Sciatic nerve (tissue), 2 donors: Measurements from ENCODE around the gene SRBD1. TPM values are rescaled to one million over a fixed set of nuclear protein-coding genes. Genes with fewer than 3 reads are reported as not detected.

Experiments used
- ATAC-seq: fragments of 200-7000 bp; cut with Tn5 transposase; one replicate; pipeline ENCODE4 v1.9.1; 2020; ENCODE audit warnings: mild to moderate bottlenecking, moderate library complexity
- DNase-seq: peaks from one replicate; pipeline ENCODE4 v3.0.0-alpha.2; 2020; ENCODE audit warnings: low spot score
- intact Hi-C: fragments of 100-400 bp; cut with DNase I; formaldehyde crosslinking; loops from one replicate; pipeline ENCODE4 v1.14.2; 2022
- total RNA-seq: library from RNA; stranded (reverse); fragmentation: NEBNext Ultra II Directional; extraction: Animal tissue kit (Norgen Biotek cat#: 25700); gene quantifications from one replicate; pipeline ENCODE4 v1.2.1, GENCODE V29; 2021
- donor health status: DM: no; HTN: no; CAD: no.
- donor health status: DM: no; HTN: no; CAD: no.

SRBD1 gene
- total RNA-seq, 1 donor from 2014 or later: 22.5 TPM

DNA sequence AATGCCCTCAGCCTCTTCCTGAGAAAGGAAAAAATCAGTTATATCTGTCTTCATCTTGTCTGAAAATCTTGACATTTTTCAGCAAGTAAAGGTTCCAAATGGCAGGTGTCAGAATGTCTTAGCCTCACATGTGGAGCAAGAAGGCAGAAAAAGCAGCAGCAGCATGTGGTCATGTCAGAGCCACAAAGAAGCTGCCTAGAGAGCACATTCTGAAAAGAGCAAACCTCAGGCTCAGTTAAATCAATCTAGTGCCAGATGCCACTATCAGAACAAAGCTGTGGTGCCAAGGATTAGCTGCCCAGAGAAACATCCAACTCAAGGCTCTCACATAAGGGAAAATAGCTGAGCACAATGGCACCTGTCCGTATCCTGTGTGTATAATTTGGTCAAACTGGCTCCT lies 105.9 kb downstream of the SRBD1 start:
- DNase-seq: no peak
- intact Hi-C loops: no loop called here
- ATAC-seq: no peak

DNA sequence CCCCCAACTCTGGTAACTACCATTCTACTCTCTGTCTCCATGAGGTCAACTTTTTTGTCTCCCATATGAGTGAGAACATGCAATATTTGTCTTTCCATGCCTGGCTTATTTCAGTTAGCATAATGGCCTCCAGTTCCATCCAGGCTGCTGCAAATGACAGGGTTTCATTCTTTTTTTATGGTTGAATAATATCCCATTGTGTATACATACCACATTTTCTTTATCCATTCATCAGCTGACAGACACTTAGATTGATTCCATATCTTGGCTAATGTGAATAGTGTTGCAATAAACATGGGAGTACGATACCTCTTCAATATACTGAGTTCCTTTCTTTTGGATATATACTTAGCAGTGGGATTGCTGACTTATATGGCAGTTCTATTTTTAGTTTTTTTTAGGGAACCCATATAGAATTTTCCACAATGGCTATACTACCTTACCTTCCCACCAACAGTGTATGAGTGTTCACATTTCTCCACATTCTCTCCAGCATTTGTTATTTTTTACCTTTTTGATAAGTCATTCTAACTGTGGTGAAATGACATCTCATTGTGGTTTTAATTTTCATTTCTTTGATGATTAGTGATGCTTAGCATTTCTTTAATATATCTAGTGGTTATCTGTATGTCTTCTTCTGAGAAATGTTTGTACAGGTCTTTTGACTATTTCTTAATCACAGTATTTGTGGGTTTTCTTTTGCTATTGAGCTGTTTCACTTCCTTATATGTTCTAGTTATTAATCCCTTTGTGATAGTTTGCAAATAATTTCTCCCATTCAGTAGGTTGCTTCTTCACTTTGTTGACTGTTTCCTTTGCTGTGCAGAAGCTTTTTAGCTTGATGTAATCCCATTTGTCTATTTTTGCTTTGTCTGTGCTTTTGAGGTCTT lies 112.2 kb downstream of the SRBD1 start:
- ATAC-seq: no peak
- intact Hi-C loops: loop anchor here (10.0 kb wide), 1 partner anchor 514 kb away; no protein-coding TSS in a partner anchor
- no peak for DNase-seq

DNA sequence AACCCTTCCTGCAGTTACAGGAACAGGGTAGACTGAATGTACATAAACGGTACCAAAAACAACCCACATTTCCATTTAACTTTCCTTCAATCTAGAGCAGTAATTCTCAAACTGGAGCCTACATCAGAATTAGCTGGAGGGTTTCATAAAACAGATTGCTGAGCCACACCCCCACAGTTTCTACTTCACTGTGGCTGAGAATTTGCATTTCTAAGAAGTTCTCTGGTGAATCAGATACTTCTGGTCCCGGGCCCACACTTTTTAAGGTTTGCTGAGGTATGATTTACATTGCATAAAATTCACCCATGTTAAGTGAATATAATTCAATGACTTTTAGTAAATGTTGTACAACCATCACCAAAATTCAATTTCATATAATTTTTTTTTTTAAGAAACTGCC lies 113.7 kb downstream of the SRBD1 start:
- intact Hi-C loops: loop anchor here (10.0 kb wide), 1 partner anchor 513 kb away; no protein-coding TSS in a partner anchor
- ATAC-seq (no peak), DNase-seq (no peak)

DNA sequence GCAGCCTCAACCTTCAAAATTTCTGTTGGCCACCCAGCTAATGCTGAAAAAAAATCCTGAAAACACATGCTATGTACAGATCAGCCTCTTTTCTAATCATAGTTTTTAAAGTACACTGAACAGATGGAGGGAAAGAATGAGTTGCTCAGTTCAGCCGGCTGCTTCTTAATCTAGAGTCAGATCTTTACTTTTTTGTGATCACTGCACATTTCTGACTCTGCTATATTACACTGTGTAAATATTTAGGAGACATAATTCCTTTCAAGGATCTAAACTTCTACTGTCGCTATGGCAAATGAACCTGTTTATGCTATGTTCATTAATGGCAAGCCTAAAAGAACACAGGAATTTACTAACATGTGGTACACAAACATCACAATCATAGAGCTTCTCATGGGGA lies 114.2 kb downstream of the SRBD1 start:
- DNase-seq (no peak), ATAC-seq (no peak)
- intact Hi-C loops: loop anchor here (10.0 kb wide), 1 partner anchor 512 kb away; no protein-coding TSS in a partner anchor

DNA sequence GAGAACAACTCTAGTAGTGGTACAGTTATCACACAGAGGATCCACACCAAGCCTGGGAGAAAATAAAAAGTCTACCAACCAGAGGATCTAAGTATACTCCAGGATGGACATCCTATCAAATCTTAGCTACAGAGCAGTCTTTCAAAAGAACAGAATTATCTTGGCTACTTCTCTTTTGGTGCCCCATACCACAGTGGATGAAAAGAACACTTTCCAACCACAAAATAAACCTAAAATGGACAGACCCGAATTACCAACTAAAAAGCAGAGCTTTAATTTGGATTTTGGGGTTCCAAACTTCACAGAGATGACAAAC lies 116.1 kb downstream of the SRBD1 start:
- intact Hi-C loops: loop anchor here (10.0 kb wide), 1 partner anchor 510 kb away; no protein-coding TSS in a partner anchor
- no peak for DNase-seq
- no peak for ATAC-seq

DNA sequence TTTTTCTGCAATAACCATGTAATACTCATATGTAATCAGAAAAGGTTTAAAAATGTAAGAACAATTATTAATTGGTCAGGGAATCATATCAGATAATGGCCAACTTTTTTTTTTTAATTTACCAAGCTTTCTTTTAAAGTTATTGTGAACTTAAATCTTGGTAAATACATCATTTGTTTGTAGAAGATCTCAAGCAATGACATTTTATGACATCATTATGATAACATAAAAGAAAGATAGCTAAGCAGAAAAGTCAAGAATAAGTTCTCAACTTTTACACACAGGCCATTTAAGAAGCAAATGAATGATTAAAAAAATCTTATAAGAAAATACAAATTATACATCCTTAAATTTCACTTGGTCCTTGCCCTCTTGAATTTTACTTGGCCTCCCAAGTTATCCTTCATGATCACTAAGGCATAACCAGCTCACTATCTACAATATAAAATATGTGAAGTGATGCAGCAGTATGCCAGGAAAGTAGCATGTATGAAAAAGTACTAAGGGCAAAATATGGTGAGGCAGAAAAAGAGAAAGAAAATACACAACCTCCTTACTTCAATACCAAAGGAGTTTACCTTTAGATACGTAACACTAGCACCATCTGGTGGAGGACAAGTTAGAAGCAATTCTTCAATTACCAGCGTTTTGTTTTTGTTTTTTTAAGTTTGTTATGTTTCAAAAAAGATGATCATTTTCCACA lies 116.6 kb downstream of the SRBD1 start:
- DNase-seq: no peak
- peak; percentile 63 for ATAC-seq
- intact Hi-C loops: loop anchor here (10.0 kb wide), 1 partner anchor 510 kb away; no protein-coding TSS in a partner anchor

DNA sequence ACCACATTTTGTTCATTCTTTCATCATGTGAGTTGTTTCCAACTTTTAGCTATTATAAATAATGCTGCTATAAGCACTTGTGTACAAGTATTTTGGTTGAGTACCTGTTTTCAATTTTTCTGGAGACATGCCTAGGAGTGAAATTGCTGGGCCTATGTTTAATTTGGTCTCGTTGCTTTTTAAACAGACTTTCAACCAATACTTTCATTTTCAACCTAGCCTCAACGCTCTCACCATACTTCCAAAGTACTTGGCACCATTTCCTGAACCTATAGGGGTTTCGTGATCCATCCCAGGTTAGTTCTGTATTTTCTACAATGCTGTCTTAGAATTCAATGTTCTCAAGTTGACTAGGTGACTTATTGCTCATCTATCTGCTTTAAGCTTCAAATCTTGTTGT lies 126.1 kb downstream of the SRBD1 start:
- intact Hi-C loops: no loop called here
- DNase-seq: no peak
- no peak for ATAC-seq

DNA sequence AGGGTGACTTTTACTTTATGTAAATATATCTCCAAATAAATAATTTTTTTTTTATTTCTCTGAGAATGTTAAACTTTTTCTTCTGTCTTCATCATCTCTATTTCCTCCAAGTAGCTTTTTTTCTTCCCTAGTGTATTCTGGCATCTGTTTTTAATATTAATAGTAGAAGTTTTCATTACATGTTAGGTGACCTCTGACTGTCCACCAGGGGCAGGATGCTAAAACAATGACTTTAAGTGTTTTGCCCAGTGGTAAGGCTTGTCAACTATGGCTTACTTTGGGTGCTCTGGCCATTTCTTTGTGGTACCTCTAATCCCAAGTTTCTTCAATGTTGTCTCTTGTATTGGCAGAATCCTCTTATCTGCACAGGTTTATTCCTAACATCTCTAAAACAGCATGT lies 127.1 kb downstream of the SRBD1 start:
- intact Hi-C loops: no loop called here
- ATAC-seq (no peak), DNase-seq (no peak)

DNA sequence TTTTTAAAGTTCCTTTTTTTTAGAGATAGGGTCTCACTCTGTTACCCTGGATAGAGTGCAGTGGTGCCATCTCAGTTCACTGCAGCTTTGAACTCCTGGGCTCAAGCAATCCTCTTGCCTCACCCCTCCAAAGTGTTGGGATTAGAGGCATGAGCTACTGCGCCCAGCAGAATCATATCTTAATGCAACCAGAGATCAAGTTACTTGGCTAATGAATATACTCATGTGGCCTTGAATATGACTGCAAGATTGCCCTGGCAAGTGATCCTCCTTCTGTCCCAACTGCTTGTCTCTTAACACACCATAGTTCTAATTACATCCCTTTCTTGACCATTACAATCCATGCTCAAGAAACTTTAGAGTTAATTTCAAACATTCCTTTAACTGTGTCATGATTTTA lies 133.5 kb downstream of the SRBD1 start:
- ATAC-seq (no peak), DNase-seq (no peak)
- intact Hi-C loops: no loop called here

DNA sequence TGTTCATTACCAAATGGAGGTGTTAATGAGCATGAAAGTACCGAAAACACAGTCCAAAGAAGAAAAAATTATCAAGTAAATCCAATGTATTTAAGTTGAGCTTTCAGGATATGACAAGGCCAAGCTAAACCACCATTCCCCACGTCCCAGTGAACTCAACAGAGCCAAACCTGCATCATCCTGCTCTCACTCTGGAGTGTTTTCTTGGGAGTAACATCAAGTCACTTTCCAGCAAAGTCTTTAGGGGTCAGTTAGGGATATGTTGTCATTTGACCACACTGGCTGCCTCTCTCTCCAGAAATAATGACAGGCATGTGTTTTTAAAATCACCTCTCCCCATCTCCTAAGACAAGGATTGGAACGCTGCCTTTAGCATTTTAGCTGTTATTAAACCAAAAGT lies 140.5 kb downstream of the SRBD1 start:
- DNase-seq (no peak), ATAC-seq (peak; percentile 95)
- intact Hi-C loops: no loop called here

DNA sequence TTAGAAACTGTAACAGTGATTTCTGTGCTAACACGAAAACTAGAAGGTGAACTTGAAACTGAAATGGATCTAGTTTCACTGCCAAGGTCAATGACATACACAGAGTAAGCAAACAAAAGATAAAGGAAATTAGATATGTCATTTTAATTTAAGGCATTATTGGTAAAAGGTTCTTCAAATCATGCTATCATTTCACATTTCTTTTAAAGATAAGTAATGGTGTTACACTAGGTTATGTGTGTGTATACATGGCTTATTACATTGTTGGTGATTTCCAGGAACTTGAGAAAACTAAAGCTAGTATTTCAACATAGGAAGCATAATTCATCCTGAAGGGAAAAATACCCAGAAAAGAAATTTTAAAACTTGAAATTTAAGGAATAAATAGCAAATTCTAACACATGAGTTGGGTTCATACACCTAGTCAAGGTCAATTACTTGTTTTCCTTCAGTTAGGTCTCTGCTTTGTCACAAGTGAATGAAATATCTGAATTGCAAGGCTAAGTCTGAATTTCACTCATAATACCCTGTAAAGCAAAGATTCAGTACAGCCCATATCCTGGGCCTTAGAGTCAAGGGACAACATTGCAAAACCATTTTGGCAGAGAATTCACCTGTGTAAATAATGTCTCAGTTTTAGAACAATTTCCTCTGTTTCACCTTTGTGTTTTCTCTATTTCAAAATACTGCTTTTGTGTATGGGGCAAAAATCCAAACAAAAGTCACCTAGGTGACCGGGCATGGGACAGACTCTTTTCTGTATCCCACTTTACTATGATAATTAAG lies 141.6 kb downstream of the SRBD1 start:
- ATAC-seq (peak; percentile 96), DNase-seq (no peak)
- intact Hi-C loops: no loop called here

DNA sequence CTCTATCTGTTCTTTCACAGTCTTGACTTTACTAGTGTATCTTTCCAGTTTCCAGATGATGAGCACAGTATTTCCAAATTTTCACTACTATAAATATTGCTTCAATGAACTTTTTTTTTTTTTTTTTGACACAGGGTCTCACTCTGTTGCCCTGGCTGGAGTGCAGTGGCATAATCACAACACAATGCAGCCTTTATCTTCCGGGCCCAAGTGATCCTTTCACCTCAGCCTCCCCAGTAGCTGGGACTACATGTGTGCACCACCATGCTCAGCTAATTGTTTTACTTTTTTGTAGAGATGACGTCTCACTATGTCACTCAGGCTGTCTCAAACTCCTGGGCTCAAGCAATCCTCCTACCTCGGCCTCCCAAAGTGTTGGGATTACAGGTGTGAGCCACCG lies 142.8 kb downstream of the SRBD1 start:
- intact Hi-C loops: no loop called here
- DNase-seq (no peak), ATAC-seq (no peak)

DNA sequence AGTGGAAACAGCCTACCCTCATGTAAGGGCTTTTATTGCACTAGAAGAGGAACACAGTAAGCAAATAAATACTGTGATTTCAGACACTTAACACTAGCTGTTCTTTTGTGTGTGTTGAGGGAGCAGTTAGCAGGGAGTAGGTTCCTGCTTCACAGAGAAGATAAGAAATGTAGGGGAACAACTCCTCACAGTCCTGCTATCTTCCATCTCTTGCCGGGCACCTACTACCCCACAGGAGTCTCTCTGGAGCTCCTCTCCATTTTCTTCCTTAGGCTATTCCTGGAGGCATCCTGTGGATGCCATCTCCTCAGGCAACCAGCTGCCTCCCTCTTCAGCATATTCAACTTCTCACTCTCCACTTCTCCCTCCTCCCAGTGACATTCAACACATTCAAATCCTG lies 145.0 kb downstream of the SRBD1 start:
- no peak for ATAC-seq
- intact Hi-C loops: no loop called here
- DNase-seq: no peak

DNA sequence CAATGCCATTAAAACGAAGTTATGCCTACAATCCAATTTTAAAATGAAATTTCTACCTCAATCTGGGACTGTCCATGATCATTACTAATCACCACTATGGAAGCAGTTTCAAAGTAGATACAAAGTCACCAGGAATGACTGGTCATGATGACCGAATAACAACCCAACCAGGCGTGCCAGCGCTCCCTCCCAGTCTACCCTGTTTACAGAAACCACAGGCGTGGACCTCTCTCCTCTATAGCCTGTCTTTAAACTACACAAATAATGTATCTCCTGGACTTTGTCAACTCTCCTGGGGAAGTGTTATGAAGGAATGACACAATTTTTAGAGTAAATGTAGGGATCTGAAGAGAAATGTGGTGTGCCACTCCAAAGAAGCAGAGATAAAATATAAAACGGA lies 150.2 kb downstream of the SRBD1 start:
- DNase-seq (no peak), ATAC-seq (no peak)
- intact Hi-C loops: no loop called here

DNA sequence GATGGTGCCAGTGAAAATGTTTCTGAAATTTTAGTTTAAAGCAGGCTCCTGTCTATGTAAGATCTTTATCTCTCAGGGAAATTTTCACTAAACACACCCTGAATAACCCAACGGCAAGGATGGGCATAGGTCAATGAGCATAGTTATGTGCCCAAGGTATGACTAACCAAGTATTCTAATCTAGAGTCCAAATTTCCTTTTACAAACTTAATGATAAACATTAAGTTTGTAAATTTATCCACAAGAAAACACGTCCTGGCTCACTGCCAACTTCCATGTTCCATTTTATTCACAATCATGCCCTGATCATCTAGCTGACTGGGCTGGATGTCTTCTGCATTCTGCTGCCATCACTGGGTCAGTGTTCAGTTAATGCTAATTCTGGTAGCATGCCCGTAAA lies 151.2 kb downstream of the SRBD1 start:
- DNase-seq (no peak), ATAC-seq (no peak)
- intact Hi-C loops: no loop called here

DNA sequence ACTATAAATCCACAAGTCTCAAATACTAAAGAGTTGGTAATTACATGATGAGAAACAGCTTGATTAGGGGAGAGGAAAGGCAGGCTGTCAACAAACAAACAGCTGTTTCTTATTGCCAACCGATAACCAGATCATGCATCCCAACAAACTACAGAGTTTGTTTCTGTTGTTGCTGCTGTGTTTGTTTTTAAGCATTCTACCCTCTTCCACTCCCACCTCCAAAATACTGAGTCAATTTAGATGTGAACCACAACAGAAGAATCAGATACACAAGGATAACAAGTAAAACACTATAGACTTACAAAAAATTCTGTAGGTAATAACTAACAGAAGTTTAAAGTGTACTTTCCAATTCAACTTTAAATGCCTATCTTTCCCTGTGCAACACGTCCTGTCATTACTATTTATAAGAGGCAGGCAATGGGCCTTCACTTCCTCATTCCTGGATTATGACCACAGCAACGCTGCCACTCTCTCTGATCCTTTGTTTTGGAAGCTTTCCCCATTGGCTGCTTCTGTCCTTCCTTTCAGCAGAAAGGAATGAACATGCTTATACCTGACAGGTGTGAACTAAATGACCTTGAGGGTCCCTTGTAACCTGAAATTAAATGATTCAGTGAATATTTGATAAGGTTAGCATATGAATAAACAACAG lies 152.0 kb downstream of the SRBD1 start:
- ATAC-seq (peak; percentile 83), DNase-seq (no peak)
- intact Hi-C loops: no loop called here

DNA sequence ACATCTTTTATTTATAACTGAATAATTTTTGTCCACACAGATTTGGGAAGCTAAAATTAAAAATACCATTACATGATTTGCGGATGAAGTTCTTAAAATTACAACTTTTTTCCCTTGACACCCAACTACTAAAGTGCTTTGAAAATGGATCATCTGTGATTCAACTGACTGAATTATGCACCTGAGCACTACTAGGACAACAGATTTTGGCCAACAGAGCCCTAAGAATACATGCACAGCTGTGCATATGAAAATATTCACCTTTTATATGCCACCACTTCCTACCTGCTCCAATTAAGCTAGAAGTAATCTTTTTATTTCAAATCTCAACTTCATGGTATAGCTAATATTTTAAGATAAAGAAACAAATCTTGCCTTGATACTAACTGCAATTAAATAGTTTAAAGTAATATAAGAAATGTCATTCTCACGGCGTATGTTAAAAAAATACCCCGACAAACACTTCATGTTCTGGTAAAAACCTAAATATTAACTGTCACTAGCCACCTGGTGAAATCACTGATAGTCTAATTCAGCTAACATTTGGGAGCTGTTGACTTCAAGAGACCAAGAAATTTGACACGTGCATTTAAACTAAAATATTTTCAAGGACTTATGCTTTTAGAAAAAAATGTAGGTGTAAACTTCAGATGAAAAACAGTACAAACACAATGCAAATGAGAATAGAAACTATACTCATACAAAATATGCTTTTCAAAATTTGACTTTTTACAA lies 153.7 kb downstream of the SRBD1 start:
- no peak for DNase-seq
- ATAC-seq: no peak
- intact Hi-C loops: no loop called here

DNA sequence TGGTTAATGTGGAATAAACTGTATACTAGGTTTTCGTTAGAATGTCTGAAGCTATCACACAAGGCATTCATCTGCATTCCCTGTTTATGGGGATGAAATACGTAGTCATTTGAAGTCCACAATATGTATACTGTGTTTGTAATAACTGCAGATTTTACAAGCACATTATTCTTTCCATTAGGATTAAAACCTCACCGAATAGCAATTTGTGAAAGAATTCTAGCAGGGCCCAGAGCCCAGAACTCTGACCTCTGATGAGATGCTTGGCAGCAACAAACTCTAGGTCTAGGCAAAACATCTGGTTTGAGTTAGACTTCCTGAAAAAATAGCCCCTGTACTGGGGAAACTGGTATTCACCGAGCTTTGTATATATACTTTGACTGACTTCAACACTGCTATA lies 158.2 kb downstream of the SRBD1 start:
- no peak for DNase-seq
- intact Hi-C loops: no loop called here
- ATAC-seq: peak; percentile 93

DNA sequence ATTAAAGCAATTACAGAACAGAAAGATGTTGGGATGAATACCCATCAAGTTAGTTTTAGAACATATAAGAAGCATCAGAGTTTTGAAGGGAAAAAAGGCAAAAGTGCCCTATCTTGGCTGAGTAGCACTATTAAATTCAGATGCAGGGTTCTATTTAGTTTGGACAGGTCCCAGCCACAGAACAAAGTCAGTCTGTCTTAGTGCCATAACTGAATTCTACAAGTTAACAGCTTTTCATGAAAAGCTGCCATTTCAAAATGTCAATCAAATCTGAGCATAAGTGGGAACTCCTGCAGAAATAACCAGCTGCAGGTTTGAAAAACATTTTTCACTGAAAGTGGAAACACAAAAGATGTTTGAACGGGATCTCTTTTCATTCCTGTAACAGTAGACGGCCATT lies 160.4 kb downstream of the SRBD1 start:
- no peak for DNase-seq
- ATAC-seq: no peak
- intact Hi-C loops: no loop called here
